HS-27A (cell line): ENCODE results near the gene RAB3A.
A peak's percentile ranks its signal among the peaks of the same experiment; 100 is the strongest.

ENCODE experiments used
- DNase-seq: peaks from one replicate; pipeline ENCODE4 v3.0.0-alpha.2; 2012; ENCODE audit warnings: low read depth, missing footprints

Gene RAB3A, protein sequence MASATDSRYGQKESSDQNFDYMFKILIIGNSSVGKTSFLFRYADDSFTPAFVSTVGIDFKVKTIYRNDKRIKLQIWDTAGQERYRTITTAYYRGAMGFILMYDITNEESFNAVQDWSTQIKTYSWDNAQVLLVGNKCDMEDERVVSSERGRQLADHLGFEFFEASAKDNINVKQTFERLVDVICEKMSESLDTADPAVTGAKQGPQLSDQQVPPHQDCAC

DNA sequence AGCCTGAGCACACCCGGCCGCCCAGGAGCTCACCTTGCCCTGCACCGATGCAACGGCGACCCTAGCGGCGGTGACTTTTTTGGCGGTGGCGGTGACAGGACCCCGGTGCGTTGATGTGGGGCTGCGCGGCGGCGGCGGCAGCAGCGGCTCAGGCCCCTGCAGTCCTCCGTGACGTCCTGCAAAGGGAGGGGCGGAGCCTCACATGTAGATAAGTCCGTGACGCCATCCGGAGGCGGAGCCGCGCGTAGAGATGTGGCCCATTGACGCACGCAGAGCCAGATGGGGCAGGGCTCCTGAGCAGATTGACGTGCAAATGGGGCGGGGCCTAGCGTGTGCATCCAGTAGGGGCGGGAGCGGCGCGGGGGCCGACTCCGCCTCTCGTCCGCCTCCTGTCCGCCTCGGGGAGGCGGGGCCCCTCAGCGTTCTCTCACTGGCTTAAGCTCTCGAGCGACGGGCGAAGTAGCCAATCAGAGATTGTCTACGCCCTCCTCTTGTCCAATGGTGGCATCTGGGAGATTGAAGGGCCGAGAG is at the start of gene RAB3A:
Gene RAB3A, minus strand, starts transcription at position 180 of the 531 bp plus-strand sequence. CDS start 1,302 bp downstream, outside the sequence.
- DNase-seq = peak; percentile 97

DNA sequence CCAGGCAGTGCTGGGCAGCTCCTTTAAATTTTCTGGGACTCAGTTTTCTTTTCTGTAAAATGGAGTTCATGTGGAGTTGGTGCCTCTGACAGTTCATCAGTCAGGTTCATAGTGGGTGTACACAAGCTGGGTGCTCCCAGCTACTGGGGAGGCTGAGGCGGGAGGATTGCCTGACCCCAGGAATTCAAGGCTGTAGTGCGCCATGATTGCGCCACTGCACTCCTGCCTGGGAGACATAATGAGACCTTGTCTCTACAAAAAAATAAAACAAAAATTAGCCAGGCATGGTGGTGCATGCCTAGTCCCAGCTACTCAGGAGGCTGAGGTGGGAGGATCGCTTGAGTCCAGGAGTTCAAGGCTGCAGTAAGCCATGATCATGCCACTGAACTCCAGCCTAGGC is 49.3 kb upstream of the RAB3A start:
- DNase-seq = no peak

DNA sequence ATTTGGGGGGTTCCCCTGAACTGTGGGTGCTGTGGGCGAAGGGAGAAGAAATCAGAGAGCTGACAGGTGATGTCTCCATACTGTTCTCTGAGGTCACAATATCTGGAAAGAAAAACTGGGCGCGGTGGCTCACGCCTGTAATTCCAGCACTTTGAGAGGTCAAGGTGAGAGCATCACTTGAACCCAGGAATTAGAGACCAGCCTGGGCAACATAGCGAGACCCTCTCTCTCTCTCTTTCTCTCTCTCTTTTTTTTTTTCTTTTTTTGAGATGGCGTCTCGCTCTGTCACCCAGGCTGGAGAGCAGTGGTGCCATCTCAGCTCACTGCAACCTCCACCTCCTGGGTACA is 48.5 kb upstream of the RAB3A start:
- DNase-seq = no peak

DNA sequence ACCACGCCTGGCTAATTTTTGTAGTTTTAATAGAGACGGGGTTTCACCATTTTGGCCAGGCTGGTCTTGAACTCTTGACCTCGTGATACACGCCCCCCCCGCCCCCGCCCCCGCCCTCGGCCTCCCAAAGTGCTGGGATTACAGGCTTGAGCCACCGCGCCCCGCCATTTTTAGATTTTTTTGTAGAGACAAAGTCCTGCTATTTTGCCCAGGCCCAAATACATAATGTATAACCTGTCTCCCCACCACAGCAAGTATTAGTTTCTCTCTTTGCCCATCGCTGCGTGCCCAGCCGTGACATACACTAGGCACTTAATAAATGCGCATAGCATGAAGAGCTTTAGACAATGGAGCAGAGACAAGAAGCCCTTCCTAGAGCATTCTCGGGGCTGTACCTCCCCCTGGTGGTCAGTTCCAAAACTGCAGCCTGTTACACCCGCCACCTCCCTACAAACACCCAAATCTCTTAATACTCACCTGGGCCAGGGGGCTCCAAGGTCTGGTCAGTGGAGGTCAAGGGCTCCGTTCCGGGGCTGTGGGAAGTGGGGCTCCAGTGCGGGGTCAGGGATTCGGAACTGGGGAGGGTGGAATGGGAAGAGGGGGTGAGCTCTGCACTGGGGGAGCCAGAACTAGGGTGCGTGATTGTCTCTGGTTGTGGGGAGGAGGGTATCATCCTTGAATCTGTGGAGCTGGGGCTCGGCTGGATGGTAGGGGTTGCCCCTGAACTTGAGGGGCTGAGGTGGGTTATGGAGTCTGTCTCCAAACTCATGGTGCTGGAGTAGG is 47.9 kb upstream of the RAB3A start:
- peak; percentile 39 for DNase-seq

DNA sequence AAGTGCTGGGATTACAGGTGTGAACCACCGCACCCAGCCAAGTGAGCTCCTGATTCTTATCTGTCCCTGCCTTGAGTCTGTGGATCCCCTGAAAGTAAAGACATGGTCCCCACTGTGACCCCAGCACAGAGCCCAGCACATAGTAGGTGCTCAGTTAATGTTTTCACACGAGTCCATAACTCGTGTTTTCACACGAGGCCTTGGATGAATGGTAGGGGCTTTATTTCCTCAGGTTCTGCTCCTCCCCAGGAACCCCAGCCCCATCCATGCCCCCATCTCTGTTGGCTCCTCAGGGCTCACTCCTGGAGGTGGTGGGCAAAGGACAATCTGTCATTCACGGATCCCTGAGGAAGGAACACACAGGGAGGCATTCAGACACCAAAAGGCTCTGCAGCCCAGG is 46.0 kb upstream of the RAB3A start:
- no peak for DNase-seq

DNA sequence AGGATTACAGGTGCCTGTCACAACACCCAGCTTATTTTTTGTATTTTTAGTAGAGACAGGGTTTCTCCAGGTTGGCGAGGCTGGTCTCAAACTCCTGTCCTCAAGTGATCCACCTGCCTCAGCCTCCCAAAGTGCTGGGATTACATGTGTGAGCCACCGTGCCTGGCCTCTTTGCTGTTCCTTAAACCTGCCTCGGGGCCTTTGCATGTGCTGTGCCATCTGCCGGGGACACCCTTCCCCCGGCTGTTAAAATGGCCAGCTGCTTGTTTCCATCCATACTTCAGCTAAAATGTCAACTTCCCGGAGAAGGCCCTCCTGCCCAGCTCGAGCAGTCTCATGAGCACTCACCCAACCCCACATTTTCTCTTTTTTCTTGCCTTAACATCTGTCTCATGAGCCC is 41.5 kb upstream of the RAB3A start:
- DNase-seq = no peak

DNA sequence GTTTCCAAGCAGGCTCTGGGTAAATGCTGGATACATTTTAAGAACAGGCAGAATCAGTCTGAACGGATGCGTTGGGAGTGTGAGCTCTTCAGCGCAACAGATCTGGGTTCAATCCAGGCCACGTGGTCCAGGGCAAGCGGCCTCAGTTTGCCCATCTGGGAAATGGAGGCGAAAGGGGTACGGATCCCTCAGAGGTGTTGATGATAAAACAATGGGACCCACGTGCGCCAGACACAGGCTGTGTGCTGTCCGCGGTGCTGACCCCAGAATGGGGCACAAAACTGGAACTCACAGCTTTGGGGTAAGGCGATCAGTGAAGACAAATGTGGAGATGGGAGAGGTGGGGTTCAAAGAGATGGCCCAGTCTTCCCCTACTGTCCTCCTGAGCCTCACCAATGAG is 35.5 kb upstream of the RAB3A start:
- DNase-seq = no peak

DNA sequence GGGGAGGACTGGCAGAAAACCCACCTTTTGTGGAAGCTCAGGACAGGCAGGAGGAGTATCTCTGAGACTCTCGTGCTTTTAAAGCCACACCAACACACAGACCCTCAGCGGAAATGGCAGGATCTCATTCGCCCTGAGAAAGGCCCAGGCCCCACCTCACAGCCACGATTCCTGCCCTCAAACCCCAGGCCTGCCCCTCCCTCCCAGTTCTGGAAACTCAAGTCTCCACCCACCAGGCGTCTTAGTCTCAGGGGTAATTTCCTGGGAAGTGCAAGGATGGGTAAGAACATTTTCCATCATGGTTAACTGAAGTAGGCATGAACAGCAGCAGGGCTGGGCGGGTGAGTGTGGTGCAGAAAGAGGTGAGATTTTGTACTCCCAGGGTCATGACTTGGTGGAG is 30.4 kb upstream of the RAB3A start:
- DNase-seq = no peak

DNA sequence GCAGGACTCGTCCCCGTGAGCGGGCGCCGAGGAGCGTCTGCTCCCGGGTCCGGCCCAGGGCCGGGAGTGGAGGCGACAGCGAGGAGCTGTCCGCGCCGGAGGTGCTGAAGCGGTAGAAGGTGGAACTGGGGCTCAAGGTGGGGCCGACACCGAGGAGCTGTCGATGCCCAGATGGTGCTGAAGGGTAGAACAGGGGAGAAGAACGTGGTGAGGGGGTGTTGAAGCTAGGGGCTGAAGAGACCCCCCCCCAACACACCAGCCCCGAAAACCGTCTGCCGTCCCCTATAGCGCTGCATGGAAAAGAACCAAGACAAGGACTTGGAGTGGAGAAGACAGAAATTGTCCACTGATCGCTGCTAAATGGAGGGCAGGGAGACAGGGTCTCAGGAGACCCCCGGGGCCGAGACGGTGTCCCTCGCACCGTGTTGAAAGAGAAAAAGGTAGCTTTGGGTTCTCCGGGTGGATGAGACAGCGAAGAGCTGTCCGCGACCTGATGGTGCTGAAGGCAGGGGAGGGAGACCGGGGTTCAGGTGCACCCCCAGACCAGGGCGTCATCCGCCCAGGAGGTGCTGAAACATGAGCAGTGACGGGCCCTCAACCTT is 29.5 kb upstream of the RAB3A start:
- no peak for DNase-seq

DNA sequence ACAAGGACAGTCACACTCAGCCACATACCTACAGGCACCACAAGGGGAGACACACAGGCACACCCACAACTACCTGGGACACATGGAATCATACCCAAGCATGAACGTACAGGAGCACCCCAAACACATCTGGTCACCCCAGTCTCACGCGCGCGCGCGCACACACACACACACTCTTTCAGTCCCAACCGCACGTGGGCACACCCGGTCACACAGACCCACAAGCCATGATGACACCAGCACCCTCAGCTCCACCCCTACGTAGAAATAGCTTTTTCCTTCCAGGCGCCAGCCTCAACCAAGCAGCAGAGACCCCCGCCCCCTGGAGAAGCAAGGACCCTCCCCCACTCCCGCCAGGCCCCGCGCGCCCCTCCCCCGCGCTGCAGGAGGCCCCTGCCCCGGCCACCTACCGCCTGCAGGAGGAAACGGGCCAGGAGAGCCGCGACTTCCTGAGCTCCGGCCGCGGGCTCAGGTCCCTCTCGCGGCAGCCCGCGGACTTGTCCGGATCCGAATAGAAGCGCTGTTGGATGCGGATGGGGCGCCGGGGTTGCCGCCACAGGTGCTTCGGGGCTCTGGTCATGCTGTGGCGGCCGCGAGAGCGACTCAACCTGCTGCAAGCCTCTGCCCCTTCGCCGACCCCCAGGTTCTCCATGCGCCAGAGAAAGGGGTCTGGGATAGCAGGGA is 28.8 kb upstream of the RAB3A start:
- DNase-seq = no peak

DNA sequence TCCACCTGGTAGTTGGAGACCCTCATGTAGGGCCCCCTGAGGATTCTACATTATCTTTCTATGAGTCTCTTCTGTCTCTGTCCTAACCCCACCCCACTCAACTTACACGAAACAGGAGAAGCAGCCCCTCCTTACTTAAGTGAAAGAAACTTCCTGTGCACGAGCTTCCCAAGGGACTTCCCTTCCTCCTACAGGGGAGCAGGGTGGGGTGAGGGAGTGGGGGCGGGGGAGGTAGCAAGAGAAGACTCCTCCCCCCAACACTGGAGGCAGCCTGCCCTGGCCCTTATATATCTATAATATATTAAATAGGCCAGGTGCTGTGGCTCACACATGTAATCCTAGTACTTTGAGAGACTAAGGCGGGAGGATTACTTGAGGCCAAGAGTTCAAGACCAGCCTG is 27.9 kb upstream of the RAB3A start:
- no peak for DNase-seq

DNA sequence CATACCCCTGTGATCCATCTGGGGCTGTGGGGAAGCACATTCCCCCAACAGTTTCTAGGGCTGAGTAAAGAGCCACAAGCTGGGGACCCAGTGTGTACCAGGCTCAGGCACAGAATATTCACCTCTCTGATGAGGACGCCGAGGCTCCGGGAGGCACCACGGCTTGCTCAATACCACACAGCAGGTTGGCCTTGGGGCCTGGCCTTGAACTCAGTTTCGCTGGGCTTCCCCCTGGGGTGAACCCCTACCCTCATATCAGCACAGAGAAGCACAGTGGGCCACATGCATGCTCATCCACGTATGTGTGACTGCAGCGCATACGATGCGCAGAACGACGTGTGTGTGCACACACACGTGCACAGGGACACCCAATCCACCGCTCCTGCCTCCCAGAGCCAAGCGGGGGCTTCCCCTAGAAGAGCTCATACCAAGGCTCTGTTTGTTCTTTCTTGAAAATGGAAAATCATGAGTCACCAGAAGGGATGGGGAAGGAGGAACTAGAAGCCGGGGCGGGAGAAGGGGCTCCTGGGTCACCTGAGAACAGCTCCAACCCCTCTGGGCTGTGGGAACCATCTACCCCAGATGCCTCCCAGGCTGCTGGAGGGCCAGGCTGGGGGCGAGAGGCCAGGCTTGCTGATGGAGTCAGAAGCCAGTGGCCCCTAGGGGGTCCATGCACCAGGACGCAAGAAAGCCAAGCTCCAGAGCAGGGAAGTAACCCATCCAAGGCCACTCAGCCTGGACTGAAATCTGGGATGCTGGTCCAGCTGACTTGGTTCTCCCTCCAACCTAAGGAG is 27.3 kb upstream of the RAB3A start:
- no peak for DNase-seq

DNA sequence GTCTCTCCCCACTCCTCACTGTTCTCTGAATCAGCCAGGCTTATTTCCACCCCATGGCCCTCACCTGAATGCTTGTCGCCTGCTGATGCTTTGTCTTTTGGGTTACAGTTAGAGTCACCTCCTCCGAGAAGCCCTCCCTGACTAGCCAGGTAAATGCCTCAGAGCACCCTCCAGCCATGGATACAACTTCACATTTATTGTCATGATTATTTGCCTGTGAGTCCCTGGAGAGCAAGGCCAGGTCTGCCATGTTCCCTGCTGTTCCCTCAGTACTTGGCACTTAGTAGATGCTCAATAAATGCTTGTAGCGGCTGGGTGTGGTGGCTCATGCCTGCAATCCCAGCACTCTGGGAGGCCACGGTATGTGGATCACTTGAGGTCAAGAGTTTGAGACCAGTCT is 26.1 kb upstream of the RAB3A start:
- no peak for DNase-seq

DNA sequence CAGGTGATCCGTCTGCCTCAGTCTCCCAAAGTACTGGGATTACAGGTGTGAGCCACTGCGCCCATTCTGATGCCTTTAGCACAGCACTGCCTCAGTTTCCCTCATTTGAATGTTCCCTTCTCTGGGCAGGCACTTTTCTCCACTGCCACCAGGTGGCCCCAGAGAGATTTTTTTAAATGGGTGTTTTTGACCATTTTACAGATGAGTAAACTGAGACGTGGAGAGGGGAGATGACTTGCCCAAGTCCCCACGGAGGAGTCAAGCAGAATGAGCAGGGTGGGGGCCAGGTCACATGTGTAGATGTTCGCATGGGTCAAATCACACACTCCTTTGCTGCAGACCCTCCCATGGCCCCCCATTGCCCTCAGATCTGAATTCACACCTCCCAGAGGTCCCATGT is 25.6 kb upstream of the RAB3A start:
- no peak for DNase-seq

DNA sequence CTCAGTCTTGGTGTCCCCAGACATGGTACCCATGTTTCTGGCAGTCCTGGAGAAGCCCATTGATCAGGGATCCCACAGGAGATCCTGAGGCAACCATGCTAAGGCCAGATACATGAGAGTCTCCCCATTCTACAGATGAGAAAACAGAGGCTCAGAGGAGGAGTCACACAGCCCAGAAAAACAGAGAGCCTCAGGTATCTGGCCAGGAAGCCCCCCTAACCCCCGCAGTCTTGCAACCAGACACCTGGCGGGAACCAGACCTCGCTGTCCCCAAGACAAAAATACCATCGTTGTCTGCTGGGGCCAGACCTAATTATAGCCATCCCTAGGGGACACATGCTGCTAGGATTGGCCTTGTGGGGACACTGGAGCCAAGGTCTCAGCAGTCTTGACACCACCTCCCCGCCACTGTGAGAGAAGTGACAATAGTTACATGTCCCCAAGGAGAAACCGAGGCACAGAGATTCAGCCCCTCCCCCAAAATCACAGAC is 24.0 kb upstream of the RAB3A start:
- DNase-seq = no peak

DNA sequence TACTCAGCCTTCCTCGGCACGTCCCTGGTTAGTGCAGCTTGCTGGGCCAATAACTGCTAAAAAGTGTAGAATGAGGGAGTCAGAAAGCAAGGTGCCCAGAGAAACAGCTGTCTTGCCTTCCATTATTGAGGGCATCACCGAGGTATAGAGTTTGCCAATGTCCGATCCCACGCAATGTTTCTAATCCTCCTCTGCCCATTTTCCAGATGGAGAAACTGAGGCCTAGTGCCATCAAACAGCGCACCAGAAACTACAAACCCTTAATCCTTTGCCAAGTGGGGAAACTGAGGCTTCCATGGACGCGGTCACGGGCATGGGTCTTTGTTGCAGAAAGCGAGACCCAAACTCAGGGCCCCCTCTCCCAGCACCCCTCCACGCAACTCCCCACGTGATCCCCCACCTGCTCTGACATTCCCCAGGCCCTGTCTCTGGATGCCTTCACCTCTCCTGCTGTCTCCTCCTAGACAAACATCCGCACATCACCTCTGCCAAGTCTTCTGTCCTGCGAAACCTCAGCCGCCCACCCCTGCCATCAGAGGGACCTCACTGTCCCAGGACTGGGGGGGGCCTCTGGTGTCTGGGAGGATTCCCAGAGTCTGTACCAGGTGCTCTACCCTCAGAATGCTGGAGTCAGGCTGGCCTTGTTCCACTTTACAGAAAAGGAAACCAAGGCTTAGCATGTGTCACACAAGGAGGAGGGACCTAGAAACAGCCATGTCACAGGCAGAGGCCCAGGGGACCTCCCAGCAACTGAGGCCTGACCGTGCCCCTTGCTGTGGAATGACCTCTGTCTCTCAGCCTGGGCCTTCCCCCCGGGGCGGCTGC is 23.3 kb upstream of the RAB3A start:
- no peak for DNase-seq

DNA sequence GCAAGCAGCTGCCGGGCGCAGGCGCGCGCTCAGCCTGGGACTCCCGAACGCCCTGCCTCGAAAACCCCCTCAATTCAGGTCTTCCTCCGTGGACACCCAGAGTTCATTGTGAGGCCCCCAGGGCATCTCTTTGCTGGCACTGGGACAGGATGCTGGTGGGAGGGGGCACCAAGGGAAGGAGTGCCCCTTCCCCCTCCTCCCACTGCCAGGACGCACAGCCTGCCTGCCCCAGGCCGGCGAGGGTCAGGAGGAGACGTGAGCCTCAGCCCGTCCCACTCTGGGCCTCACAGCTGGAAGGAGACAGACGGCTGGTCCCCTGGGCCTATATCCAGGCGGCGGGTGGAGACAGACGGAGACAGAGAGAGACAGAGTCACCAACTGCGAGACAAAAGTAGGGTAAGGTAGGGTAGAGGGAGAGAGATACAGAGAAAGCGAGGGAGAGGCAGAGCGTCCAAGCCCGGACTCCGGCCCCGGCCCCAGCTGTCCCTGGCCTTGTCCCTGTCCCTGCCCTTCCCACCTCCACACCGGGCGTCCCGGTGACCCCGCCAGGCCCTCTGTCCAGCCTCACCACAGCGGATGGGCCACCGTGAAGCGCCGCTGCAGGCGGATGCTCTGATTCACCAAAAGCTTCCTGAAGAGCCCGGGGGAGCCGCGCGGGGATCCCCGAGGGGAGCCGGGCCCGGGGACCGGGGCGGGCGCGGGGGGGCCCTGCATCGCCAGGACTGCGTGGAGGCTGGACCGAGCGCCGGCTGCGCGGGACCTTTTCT is 22.0 kb upstream of the RAB3A start, which contains the start of gene PDE4C:
Gene PDE4C, minus strand, starts transcription at position 737 of the 767 bp plus-strand sequence. Its CDS starts 23 bp downstream, at position 714.
- no peak for DNase-seq

DNA sequence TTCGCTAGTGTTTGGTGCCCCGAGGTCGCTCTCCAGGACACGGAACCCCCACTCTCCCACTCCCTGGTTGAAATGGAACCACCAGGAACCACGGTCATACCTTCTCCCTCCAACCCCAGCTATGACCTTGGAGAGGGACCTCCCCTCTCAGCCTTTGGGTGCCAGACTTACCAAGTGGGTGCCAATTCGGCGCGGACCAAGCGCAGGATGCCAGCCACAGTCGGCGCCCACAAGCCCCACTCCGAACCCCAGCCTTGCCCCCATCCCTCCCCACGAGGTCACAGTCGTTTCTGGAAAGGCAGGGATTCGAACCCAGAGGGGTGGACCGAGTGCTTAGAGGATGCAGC is 21.5 kb upstream of the RAB3A start:
- no peak for DNase-seq

DNA sequence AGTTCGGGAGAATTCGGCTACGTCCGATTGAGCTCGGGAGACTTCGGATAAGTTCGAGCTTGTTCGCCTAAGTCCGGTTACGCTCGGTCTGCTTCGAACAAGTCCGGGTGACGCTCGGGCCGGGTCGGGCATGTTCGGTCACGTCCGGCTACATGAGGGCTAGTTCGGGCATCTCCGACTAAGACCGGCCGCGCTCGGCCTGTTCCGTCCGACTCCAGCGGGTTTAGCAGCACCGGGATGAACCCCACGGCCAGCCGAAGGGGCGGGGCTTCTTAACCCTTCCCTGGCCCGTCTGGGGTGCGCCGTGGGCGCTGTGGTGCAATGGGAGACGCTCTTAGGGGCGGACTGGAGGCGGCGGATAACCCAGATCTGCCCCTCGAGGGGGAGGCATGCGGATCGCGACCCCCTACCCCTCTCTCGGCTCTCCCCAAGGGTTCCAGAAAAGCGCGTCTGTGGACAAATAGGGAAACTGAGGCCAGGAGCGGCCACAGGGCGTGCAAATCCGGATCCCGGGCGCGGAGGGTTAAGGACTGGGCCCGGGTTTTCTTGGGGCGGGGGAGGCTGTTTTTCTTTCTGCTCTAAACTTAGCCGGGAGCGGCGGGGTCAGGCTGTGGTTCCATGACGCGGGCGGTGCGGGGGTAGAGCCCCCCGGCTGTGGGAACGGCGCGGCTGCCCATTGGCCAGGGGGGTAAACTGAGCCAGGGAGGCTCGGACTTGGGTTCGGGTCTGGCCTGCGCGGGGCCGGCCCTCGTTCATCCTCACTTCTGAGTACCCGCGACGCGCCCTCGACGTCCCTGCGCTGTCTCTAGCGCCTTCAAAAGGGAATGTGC is 20.9 kb upstream of the RAB3A start:
- DNase-seq = peak; percentile 94
